ENCODE data around the gene NSUN7. TPM values are rescaled to one million over a fixed set of nuclear protein-coding genes. Genes with fewer than 3 reads are reported as not detected.

NSUN7 gene
- total RNA-seq, 1 donor from 2014 or later: 9.9 TPM

- no peaks in the 10 kb centered on the region for H3K27me3 ChIP-seq (ENCODE audit: control insufficient read depth, insufficient read depth, low read length)
- no peak overlapping the region for H3K4me3 ChIP-seq (ENCODE audit: low read depth, low read length)
- no peak for DNase-seq (ENCODE audit: low read depth)
- no peaks in the 10 kb centered on the region for H3K36me3 ChIP-seq (ENCODE audit: control insufficient read depth, insufficient read depth, low read length)
- TF ChIP-seq, protein P1, sequence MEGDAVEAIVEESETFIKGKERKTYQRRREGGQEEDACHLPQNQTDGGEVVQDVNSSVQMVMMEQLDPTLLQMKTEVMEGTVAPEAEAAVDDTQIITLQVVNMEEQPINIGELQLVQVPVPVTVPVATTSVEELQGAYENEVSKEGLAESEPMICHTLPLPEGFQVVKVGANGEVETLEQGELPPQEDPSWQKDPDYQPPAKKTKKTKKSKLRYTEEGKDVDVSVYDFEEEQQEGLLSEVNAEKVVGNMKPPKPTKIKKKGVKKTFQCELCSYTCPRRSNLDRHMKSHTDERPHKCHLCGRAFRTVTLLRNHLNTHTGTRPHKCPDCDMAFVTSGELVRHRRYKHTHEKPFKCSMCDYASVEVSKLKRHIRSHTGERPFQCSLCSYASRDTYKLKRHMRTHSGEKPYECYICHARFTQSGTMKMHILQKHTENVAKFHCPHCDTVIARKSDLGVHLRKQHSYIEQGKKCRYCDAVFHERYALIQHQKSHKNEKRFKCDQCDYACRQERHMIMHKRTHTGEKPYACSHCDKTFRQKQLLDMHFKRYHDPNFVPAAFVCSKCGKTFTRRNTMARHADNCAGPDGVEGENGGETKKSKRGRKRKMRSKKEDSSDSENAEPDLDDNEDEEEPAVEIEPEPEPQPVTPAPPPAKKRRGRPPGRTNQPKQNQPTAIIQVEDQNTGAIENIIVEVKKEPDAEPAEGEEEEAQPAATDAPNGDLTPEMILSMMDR (IDR thresholded peaks at IDR 0.05; ENCODE audit: insufficient read depth, low read length, poor library complexity, severe bottlenecking): no peak
These were observed 39.3 kb downstream of the NSUN7 start for GRCh38 chr4:40789031-40789430.

GRCh38 chr4:40789771-40790170 lies 40.0 kb downstream of the NSUN7 start:
- Histone ChIP-seq H3K4me3 (ENCODE audit: low read depth, low read length) (no peak overlapping the region), H3K27me3 (ENCODE audit: control insufficient read depth, insufficient read depth, low read length) (no peaks in the 10 kb centered on the region), H3K36me3 (ENCODE audit: control insufficient read depth, insufficient read depth, low read length) (no peaks in the 10 kb centered on the region)
- TF ChIP-seq, protein P1 (IDR thresholded peaks at IDR 0.05; ENCODE audit: insufficient read depth, low read length, poor library complexity, severe bottlenecking): no peak
- no peak for DNase-seq (ENCODE audit: low read depth)

GRCh38 chr4:40800064-40800463 lies 50.3 kb downstream of the NSUN7 start:
- no peak for DNase-seq (ENCODE audit: low read depth)
- TF ChIP-seq, protein P1 (IDR thresholded peaks at IDR 0.05; ENCODE audit: insufficient read depth, low read length, poor library complexity, severe bottlenecking): no peak
- no peaks in the 10 kb centered on the region for H3K36me3 ChIP-seq (ENCODE audit: control insufficient read depth, insufficient read depth, low read length)
- H3K4me3 ChIP-seq (ENCODE audit: low read depth, low read length): no peak overlapping the region
- H3K27me3 ChIP-seq (ENCODE audit: control insufficient read depth, insufficient read depth, low read length): no peaks in the 10 kb centered on the region

DNA sequence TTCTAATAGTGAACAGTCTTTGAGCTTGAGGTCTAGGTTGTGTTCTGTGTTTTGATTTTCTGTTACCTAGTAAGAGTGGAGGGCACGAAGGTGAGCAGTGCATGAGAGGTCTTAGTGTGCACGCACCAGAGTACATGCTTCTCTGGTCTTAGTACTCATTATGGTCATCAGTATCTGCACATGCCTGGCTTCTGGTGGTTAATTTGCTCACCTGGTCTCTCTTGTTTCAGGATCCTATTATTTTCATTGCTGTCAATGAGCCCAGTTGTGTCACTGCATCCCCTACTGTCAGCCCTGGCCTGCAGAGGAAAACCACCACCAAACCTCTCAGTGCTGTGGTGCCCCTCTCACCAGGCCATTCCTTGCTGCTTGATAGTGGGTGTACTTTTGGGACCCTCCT lies 54.8 kb downstream of the NSUN7 start:
- Histone ChIP-seq H3K4me3 (ENCODE audit: low read depth, low read length) (no peak overlapping the region), H3K27me3 (ENCODE audit: control insufficient read depth, insufficient read depth, low read length) (no peaks in the 10 kb centered on the region), H3K36me3 (ENCODE audit: control insufficient read depth, insufficient read depth, low read length) (no peaks in the 10 kb centered on the region)
- no peak for DNase-seq (ENCODE audit: low read depth)
- TF ChIP-seq, protein P1 (IDR thresholded peaks at IDR 0.05; ENCODE audit: insufficient read depth, low read length, poor library complexity, severe bottlenecking): no peak

DNA sequence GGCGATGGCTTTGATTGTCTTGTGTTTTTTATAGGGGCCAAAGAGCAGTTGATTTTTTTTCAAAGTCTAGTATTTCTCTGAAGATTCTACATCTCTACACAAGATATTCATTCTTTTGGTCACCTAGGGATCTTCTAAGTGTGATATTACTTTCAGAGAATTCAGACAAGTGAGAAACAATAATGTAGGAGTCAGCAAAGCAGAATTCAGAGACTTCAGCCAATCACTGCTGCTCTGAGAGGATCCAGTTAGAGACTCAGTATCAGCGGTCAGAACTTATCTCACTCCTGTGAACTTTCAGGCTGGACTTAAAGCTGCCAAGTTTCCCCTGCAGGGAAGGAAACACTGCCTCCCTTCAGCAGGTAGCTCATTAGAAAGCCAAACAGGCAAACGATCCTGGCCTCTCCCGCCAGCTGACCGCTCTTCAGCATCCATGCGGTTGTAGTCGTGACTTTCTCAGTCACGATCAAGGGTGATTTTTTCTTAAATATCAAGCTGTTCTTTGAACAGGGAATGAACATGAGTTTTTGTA lies 59.2 kb downstream of the NSUN7 start:
- no peaks in the 10 kb centered on the region for H3K27me3 ChIP-seq (ENCODE audit: control insufficient read depth, insufficient read depth, low read length)
- TF ChIP-seq, protein P1 (IDR thresholded peaks at IDR 0.05; ENCODE audit: insufficient read depth, low read length, poor library complexity, severe bottlenecking): no peak
- no peaks in the 10 kb centered on the region for H3K36me3 ChIP-seq (ENCODE audit: control insufficient read depth, insufficient read depth, low read length)
- DNase-seq (ENCODE audit: low read depth): no peak
- no peak overlapping the region for H3K4me3 ChIP-seq (ENCODE audit: low read depth, low read length)

DNA sequence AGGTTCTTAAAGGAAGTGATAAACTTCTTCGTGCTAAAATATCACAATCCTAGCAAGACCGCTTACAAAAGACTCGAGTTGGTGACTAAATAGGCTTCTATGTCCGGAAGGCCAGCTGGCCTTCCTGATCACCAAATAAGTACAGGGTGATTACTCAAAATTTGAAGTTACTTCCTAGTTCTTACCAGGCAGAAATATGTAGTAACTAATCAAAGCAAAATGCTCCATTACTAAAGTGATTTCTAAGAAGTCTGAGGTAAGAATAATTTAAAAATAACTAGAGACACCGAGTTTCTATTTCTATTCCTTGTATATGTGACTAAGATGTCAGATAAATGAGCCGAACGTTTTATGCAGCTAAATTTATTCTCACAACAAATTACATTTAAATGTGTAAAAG lies 62.2 kb downstream of the NSUN7 start:
- H3K4me3 ChIP-seq (ENCODE audit: low read depth, low read length): no peak overlapping the region
- no peak for DNase-seq (ENCODE audit: low read depth)
- no peaks in the 10 kb centered on the region for H3K36me3 ChIP-seq (ENCODE audit: control insufficient read depth, insufficient read depth, low read length)
- TF ChIP-seq, protein P1 (IDR thresholded peaks at IDR 0.05; ENCODE audit: insufficient read depth, low read length, poor library complexity, severe bottlenecking): no peak
- no peaks in the 10 kb centered on the region for H3K27me3 ChIP-seq (ENCODE audit: control insufficient read depth, insufficient read depth, low read length)
